GM12873 (cell line): ENCODE data around the gene ADAMTS12.

Experiments
- TF ChIP-seq, protein P1 (sequence below): IDR thresholded peaks from 2 replicates; pipeline ENCODE4 v1.5.1; 2012; ENCODE audit warnings: low read depth, mild to moderate bottlenecking, moderate library complexity, low read length, control low read depth; ENCODE audit not compliant: insufficient read depth; ENCODE audit errors: missing control alignments

The ADAMTS12 gene

GRCh38 chr5:33885679-33886078 lies 6.1 kb downstream of the ADAMTS12 start:
- TF ChIP-seq, protein P1, sequence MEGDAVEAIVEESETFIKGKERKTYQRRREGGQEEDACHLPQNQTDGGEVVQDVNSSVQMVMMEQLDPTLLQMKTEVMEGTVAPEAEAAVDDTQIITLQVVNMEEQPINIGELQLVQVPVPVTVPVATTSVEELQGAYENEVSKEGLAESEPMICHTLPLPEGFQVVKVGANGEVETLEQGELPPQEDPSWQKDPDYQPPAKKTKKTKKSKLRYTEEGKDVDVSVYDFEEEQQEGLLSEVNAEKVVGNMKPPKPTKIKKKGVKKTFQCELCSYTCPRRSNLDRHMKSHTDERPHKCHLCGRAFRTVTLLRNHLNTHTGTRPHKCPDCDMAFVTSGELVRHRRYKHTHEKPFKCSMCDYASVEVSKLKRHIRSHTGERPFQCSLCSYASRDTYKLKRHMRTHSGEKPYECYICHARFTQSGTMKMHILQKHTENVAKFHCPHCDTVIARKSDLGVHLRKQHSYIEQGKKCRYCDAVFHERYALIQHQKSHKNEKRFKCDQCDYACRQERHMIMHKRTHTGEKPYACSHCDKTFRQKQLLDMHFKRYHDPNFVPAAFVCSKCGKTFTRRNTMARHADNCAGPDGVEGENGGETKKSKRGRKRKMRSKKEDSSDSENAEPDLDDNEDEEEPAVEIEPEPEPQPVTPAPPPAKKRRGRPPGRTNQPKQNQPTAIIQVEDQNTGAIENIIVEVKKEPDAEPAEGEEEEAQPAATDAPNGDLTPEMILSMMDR, result no peak

DNA sequence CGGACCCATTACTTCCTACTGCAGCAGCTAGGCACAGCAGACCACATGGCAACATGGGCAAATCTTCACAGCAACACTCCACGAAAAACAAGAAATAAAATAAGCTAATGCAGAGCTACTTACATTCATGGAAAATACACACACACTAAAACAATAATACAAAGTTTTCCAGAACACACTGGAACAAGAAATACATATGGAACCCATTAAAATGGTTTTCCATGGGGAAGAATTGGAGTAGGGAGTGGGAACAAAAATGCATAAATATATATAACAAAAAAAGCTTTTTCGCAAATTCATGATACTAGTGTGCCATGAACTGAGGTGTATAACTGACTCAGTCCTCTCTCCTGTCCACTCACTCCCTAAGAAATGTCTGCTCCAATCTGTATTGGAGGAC lies 8.3 kb downstream of the ADAMTS12 start:
- TF ChIP-seq, protein P1, result no peak

DNA sequence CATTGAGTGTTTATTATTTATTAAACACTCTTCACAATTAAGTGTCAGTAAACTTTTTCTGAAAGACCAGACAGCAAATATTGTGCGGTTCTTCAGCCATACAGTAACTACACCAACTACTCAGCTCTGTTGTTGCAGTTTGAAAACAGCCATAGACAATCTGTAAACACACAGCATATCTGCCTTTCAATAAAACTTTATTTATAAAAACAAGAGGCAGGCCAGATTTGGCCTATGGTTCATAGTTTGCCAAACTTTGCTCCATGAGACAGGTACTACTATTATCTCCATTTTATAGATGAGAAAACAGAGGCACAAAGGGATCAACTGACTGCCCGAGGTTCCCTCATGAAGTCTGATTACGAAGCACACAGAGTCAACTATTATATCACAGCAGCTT lies 11.5 kb downstream of the ADAMTS12 start:
- TF ChIP-seq, protein P1, result no peak

- TF ChIP-seq, protein P1, result no peak
Measured at GRCh38 chr5:33877449-33877848, 14.3 kb downstream of the ADAMTS12 start.

DNA sequence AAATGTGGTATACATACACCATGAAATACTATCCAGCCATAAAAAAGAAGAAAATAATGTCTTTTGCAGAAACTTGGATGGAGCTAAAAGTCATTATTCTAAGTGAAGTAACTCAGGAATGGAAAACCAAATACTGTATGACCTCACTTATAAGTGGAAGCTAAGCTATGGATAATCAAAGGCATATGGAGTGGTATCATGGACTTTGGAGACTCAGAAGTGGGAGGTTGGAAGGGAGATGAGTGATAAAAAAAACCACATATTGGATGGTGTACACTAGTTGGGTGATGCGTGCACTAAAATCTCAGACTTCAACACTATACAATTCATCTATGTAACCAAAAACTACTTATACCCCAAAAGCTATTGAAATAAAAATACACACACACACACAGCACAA lies 24.5 kb downstream of the ADAMTS12 start:
- TF ChIP-seq, protein P1, result no peak

DNA sequence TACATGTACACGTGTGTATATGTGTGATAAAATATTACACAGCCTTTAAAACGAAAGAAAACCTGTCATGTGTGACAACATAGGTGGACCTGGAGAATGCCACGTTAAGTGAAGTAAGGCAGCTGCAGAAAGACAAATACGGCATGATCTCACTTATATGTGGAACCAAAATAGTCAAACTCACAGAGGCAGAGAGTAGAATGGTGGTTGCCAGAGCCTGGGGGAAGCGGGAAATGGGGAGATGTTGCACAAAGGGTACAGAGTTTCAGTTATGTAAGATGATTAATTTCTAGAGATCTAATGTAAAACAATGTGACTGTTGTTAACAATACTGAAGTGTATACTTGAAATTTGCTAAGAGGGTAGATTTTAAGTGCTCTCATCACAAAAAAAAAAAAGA lies 34.8 kb downstream of the ADAMTS12 start:
- TF ChIP-seq, protein P1, result no peak

GRCh38 chr5:33855396-33855795 lies 36.4 kb downstream of the ADAMTS12 start:
- TF ChIP-seq, protein P1, result no peak
